Endodermal cell (in vitro differentiated cells): Measurements from ENCODE around the gene DTNB. TPM values are rescaled to one million over a fixed set of nuclear protein-coding genes. Genes with fewer than 3 reads are reported as not detected.

Experiments used
- DNase-seq: peaks from one replicate; pipeline ENCODE4 v3.0.0-alpha.2; 2017
- H3K27ac ChIP-seq: 2 replicates; pipeline ENCODE4 v1.5.1; 2013; ENCODE audit warnings: mild to moderate bottlenecking, low read depth, low read length, moderate library complexity
- H3K27me3 ChIP-seq: 2 replicates; pipeline ENCODE4 v1.6.1; 2013; ENCODE audit warnings: mild to moderate bottlenecking, low read length, moderate library complexity; ENCODE audit not compliant: insufficient read depth, control insufficient read depth, poor library complexity, severe bottlenecking
- H3K36me3 ChIP-seq: 2 replicates; pipeline ENCODE4 v1.7.0; 2013; ENCODE audit warnings: mild to moderate bottlenecking, low read length, moderate library complexity; ENCODE audit not compliant: control insufficient read depth, insufficient read depth
- H3K4me1 ChIP-seq: one replicate; pipeline ENCODE4 v1.7.0; 2013; ENCODE audit warnings: low read length; ENCODE audit not compliant: control insufficient read depth, insufficient read depth
- H3K4me3 ChIP-seq: 2 replicates; pipeline ENCODE4 v1.5.1; 2013; ENCODE audit warnings: mild to moderate bottlenecking, low read length, moderate library complexity
- H3K9ac ChIP-seq: 2 replicates; pipeline ENCODE4 v1.6.1; 2013; ENCODE audit warnings: mild to moderate bottlenecking, low read length, moderate library complexity; ENCODE audit not compliant: poor library complexity, severe bottlenecking; ENCODE audit errors: extremely low read depth
- H3K9me3 ChIP-seq: 2 replicates; pipeline ENCODE4 v1.6.1; 2013; ENCODE audit warnings: mild to moderate bottlenecking, low read length, moderate library complexity; ENCODE audit not compliant: control insufficient read depth
- H3K27ac Mint-ChIP-seq: 2 replicates; pipeline ENCODE4 v1.8.0; 2020; ENCODE audit warnings: mixed read lengths
- H3K27me3 Mint-ChIP-seq: 2 replicates; pipeline ENCODE4 v1.8.0; 2021; ENCODE audit warnings: mild to moderate bottlenecking, mixed read lengths; ENCODE audit not compliant: insufficient read depth
- H3K36me3 Mint-ChIP-seq: 2 replicates; pipeline ENCODE4 v1.8.0; 2020; ENCODE audit warnings: low read depth, mixed read lengths
- H3K4me1 Mint-ChIP-seq: 2 replicates; pipeline ENCODE4 v1.8.0; 2020; ENCODE audit warnings: mixed read lengths
- H3K4me3 Mint-ChIP-seq: 2 replicates; pipeline ENCODE4 v1.8.0; 2020; ENCODE audit warnings: mild to moderate bottlenecking, moderate library complexity, mixed read lengths
- H3K9me3 Mint-ChIP-seq: 2 replicates; pipeline ENCODE4 v1.8.0; 2020; ENCODE audit warnings: mild to moderate bottlenecking, mixed read lengths
- WGBS, 2 experiments: methylation state at CpG; one replicate each; pipeline versions ENCODE4 v1.1.5 to v1.1.7; 2013; ENCODE audit warnings: missing lambda C conversion rate in 2 of 2, mixed read lengths in 1 of 2; ENCODE audit not compliant: insufficient coverage in 1 of 2, insufficient read length in 1 of 2; 5-methylcytosine and 5-hydroxymethylcytosine counted together
- total RNA-seq, 2 donors: library from RNA; stranded (reverse); fragmentation: NEBNext Ultra II Directional in 1 of 2; extraction: Animal tissue kit (Norgen Biotek cat#: 25700) in 1 of 2; gene quantifications; 2 replicates in 1 of 2; 3 replicates in 1 of 2; pipeline ENCODE4 v1.2.1, GENCODE V29; 2021
- TF ChIP-seq, protein P1 (sequence below): fragments of 200-600 bp; sonication (generic); conservative IDR thresholded peaks from 2 replicates; pipeline ENCODE4 v1.5.0; 2021; ENCODE audit warnings: antibody characterized with exemption, mild to moderate bottlenecking

DTNB gene
- total RNA-seq, 2 donors from 2014 or later: 38.8 to 48.7 TPM

DNA sequence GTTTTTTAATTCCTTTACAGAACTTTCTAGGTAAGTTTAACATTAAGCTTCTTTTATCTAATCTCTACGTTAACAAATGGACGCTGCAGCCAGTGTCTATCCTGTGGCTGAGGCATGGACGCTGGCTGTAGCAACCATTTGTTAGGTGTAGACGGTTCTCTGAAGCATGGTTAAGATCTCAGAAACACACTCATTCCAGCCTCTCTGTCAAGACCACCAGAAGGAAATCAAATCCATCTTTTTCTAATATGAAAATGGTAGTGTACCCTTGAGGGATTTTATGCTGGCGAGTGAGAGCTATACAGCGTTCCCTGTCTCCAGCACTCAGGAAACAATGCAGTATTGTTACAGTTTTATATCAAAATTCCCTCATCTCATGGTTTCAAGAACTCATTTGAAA lies 78.0 kb downstream of the DTNB start:
- H3K9me3 Mint-ChIP-seq: no peaks in the 10 kb centered on the region
- H3K27me3 Mint-ChIP-seq: no peaks in the 10 kb centered on the region
- H3K9ac ChIP-seq: no peak overlapping the region
- no peaks in the 10 kb centered on the region for H3K27me3 ChIP-seq
- peaks cover 13% of the 10 kb centered on the region for H3K4me1 Mint-ChIP-seq
- 75 to 82% methylated on average over 2 to 6 of the region's 6 CpGs for WGBS, 2 experiments
- no peaks in the 10 kb centered on the region for H3K36me3 ChIP-seq
- H3K4me1 ChIP-seq: peaks cover 4% of the 10 kb centered on the region
- peaks cover 14% of the 10 kb centered on the region for H3K36me3 Mint-ChIP-seq
- H3K4me3 Mint-ChIP-seq: no peak overlapping the region
- DNase-seq: no peak
- H3K27ac ChIP-seq: no peak overlapping the region
- no peaks in the 10 kb centered on the region for H3K9me3 ChIP-seq
- TF ChIP-seq, protein P1, sequence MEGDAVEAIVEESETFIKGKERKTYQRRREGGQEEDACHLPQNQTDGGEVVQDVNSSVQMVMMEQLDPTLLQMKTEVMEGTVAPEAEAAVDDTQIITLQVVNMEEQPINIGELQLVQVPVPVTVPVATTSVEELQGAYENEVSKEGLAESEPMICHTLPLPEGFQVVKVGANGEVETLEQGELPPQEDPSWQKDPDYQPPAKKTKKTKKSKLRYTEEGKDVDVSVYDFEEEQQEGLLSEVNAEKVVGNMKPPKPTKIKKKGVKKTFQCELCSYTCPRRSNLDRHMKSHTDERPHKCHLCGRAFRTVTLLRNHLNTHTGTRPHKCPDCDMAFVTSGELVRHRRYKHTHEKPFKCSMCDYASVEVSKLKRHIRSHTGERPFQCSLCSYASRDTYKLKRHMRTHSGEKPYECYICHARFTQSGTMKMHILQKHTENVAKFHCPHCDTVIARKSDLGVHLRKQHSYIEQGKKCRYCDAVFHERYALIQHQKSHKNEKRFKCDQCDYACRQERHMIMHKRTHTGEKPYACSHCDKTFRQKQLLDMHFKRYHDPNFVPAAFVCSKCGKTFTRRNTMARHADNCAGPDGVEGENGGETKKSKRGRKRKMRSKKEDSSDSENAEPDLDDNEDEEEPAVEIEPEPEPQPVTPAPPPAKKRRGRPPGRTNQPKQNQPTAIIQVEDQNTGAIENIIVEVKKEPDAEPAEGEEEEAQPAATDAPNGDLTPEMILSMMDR: no peak
- H3K27ac Mint-ChIP-seq: no peak overlapping the region
- H3K4me3 ChIP-seq: peak overlapping the region; percentile 50

DNA sequence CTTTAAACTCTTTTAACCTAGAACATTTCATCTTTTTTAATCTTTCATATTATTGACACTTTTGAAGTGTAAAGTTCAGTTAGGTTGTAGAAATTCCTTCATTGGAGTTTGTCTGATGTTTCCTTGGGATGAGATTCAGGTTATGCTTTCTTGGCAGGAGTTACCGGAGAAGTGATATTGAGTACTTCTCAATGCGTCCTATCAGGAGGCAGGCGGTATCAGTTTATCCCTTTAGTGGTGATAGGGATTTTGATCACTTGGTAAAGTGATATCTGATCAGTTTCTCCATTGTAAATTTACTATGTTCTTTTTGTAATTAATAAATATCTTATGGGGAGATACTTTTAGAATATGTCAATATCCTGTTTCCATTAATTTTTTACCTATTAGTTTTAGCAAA lies 78.4 kb downstream of the DTNB start:
- no peaks in the 10 kb centered on the region for H3K36me3 ChIP-seq
- no peaks in the 10 kb centered on the region for H3K9me3 ChIP-seq
- H3K9ac ChIP-seq: no peak overlapping the region
- H3K4me1 ChIP-seq: peaks cover 4% of the 10 kb centered on the region
- H3K36me3 Mint-ChIP-seq: peaks cover 12% of the 10 kb centered on the region
- no peak overlapping the region for H3K27ac Mint-ChIP-seq
- WGBS, 2 experiments: 86 to 94% methylated on average over 3 of the region's 3 CpGs
- H3K27me3 ChIP-seq: no peaks in the 10 kb centered on the region
- H3K4me3 ChIP-seq: no peak overlapping the region
- no peak overlapping the region for H3K27ac ChIP-seq
- no peak for DNase-seq
- H3K4me3 Mint-ChIP-seq: no peak overlapping the region
- H3K9me3 Mint-ChIP-seq: no peaks in the 10 kb centered on the region
- peaks cover 13% of the 10 kb centered on the region for H3K4me1 Mint-ChIP-seq
- TF ChIP-seq, protein P1: no peak
- no peaks in the 10 kb centered on the region for H3K27me3 Mint-ChIP-seq

DNA sequence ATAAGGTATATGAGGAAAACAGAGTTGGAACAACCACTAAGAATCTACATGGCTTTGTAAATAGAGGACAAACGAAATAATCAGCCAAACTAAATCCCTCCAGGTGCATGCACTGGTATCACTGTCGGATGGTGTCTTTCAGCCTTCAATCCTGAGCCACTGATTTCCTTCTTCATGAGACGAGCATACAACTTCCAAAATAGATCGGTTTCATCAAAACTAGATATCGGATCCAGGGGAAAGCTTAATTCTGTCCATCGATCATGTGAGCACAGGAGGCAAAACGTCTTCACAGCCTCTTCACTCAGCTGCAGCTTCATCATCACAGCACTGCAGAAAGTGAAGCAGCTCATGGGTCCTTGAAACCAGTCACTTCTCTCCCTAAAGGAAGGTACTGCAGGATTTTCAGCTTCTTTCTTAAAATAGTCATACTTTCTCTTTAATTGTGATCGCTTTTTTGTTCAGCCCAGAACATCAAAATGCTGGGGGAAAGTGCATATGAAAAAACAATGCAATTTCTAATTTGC lies 80.5 kb downstream of the DTNB start:
- 80 to 85% methylated on average over 8 of the region's 8 CpGs for WGBS, 2 experiments
- TF ChIP-seq, protein P1: no peak
- Histone ChIP-seq H3K9ac (no peak overlapping the region), H3K4me1 (peaks cover 4% of the 10 kb centered on the region), H3K9me3 (no peaks in the 10 kb centered on the region), H3K4me3 (no peak overlapping the region), H3K27ac (no peak overlapping the region), H3K27me3 (no peaks in the 10 kb centered on the region), H3K36me3 (no peaks in the 10 kb centered on the region)
- peaks cover 4% of the 10 kb centered on the region for H3K36me3 Mint-ChIP-seq
- no peak overlapping the region for H3K4me3 Mint-ChIP-seq
- H3K4me1 Mint-ChIP-seq: peaks cover 14% of the 10 kb centered on the region
- no peaks in the 10 kb centered on the region for H3K27me3 Mint-ChIP-seq
- no peak overlapping the region for H3K27ac Mint-ChIP-seq
- no peak for DNase-seq
- no peaks in the 10 kb centered on the region for H3K9me3 Mint-ChIP-seq
